A673 (cell line): Measurements from ENCODE around the gene NFILZ. TPM values are rescaled to one million over a fixed set of nuclear protein-coding genes. Genes with fewer than 3 reads are reported as not detected.

Experiments used
- BruUV-seq: library from RNA; stranded (reverse); fragments of 400-500 nt; replicated peaks from 2 replicates; lab custom pipeline; 2021; lab: Mats Ljungman, UMichigan
- CTCF ChIA-PET: fragments of 300-600 bp; sonication (Branson Sonifier 250); formaldehyde crosslinking; loops from one replicate; lab custom pipeline; 2022; ENCODE audit warnings: antibody characterized with exemption; lab: Charles Lee
- POLR2A ChIA-PET: fragments of 300-600 bp; sonication (Branson Sonifier 250); formaldehyde crosslinking; loops from one replicate; lab custom pipeline; 2022; ENCODE audit warnings: antibody characterized with exemption; ENCODE audit not compliant: low non-redundant PET; lab: Charles Lee
- DNase-seq: peaks from one replicate; pipeline ENCODE4 v3.0.0-alpha.2; 2015; ENCODE audit warnings: low spot score
- H3K27ac ChIP-seq: fragments of 200-600 bp; sonication (generic); 2 replicates; pipeline ENCODE4 v1.5.1; 2016; ENCODE audit warnings: mixed run types, low read depth, mild to moderate bottlenecking, mixed read lengths, antibody characterized with exemption, low read length; ENCODE audit not compliant: poor library complexity, severe bottlenecking
- H3K27me3 ChIP-seq: fragments of 200-600 bp; sonication (generic); replicated peaks from 2 replicates; pipeline ENCODE4 v1.6.1; 2017; ENCODE audit warnings: mixed run types, low read depth, mild to moderate bottlenecking, mixed read lengths, antibody characterized with exemption, low read length; ENCODE audit not compliant: insufficient read depth, poor library complexity
- H3K36me3 ChIP-seq: fragments of 200-600 bp; sonication (generic); 2 replicates; pipeline ENCODE4 v1.6.1; 2016; ENCODE audit warnings: mixed run types, mild to moderate bottlenecking, mixed read lengths, antibody characterized with exemption, low read length; ENCODE audit not compliant: insufficient read depth, poor library complexity, severe bottlenecking
- H3K4me1 ChIP-seq: fragments of 200-600 bp; sonication (generic); 2 replicates; pipeline ENCODE4 v1.6.1; 2017; ENCODE audit warnings: mixed run types, mild to moderate bottlenecking, mixed read lengths, antibody characterized with exemption, low read length; ENCODE audit not compliant: insufficient read depth, poor library complexity, severe bottlenecking
- H3K4me3 ChIP-seq: fragments of 200-600 bp; sonication (generic); 2 replicates; pipeline ENCODE4 v1.5.1; 2016; ENCODE audit warnings: low read depth, mixed run types, mild to moderate bottlenecking, mixed read lengths, low read length; ENCODE audit not compliant: poor library complexity, severe bottlenecking
- H3K9me3 ChIP-seq: fragments of 200-600 bp; sonication (generic); 2 replicates; pipeline ENCODE4 v1.6.1; 2016; ENCODE audit warnings: mixed run types, low read depth, mild to moderate bottlenecking, mixed read lengths, antibody characterized with exemption, low read length; ENCODE audit not compliant: poor library complexity, severe bottlenecking
- CTCF ChIP-seq: fragments of 300-800, 200-600 bp; sonication (generic); conservative IDR thresholded peaks from 2 replicates; pipeline ENCODE4 v1.5.1; 2017; ENCODE audit warnings: low read depth, mild to moderate bottlenecking, antibody characterized with exemption, low read length, moderate library complexity, mixed read lengths
- EZH2 ChIP-seq: fragments of 200-600 bp; sonication (generic); IDR thresholded peaks from 2 replicates; pipeline ENCODE4 v1.6.1; 2017; ENCODE audit warnings: borderline replicate concordance, low read depth, mild to moderate bottlenecking, mixed read lengths, antibody characterized with exemption, low read length; ENCODE audit not compliant: poor library complexity, severe bottlenecking
- intact Hi-C: fragments of 100-400 bp; cut with micrococcal nuclease; formaldehyde crosslinking; loops from one replicate; pipeline ENCODE4 v1.10.0; 2022; ENCODE audit not compliant: unreplicated experiment
- total RNA-seq: library from RNA; stranded (reverse); gene quantifications from 2 replicates; pipeline ENCODE4 v1.2.3, GENCODE V29; 2021

NFILZ gene
- total RNA-seq, 1 experiment from 2014 or later: not detected

GRCh38 chr19:8662263-8662662 is 31.8 kb downstream of the NFILZ start:
- Histone ChIP-seq H3K27ac (no peak overlapping the region), H3K27me3 (no peaks in the 10 kb centered on the region), H3K9me3 (no peaks in the 10 kb centered on the region), H3K4me3 (no peak overlapping the region), H3K36me3 (no peaks in the 10 kb centered on the region), H3K4me1 (peaks cover 8% of the 10 kb centered on the region)
- DNase-seq: no peak
- no peak for TF ChIP-seq CTCF
- no peak for TF ChIP-seq EZH2
- ChIA-PET POLR2A (no interaction called here), CTCF (no interaction called here)
- intact Hi-C loops: no loop called here
- no TSS peak for BruUV-seq

GRCh38 chr19:8663920-8664670 is 33.7 kb downstream of the NFILZ start:
- Histone ChIP-seq H3K27ac (no peak overlapping the region), H3K4me1 (peaks cover 8% of the 10 kb centered on the region), H3K27me3 (no peaks in the 10 kb centered on the region), H3K4me3 (no peak overlapping the region), H3K36me3 (no peaks in the 10 kb centered on the region), H3K9me3 (no peaks in the 10 kb centered on the region)
- intact Hi-C loops: no loop called here
- DNase-seq: peak; percentile 30
- POLR2A ChIA-PET: no interaction called here
- CTCF ChIA-PET: interaction anchor here (1.0 kb wide), 1 partner anchor 30 kb away, joined by 3 read pairs; no protein-coding TSS in a partner anchor
- BruUV-seq: no TSS peak
- TF ChIP-seq CTCF (no peak), EZH2 (no peak)

GRCh38 chr19:8664671-8665057 is 34.2 kb downstream of the NFILZ start:
- Histone ChIP-seq H3K9me3 (no peaks in the 10 kb centered on the region), H3K27me3 (no peaks in the 10 kb centered on the region), H3K36me3 (no peaks in the 10 kb centered on the region), H3K4me3 (no peak overlapping the region), H3K4me1 (peaks cover 8% of the 10 kb centered on the region), H3K27ac (no peak overlapping the region)
- no TSS peak for BruUV-seq
- DNase-seq: no peak
- POLR2A ChIA-PET: no interaction called here
- intact Hi-C loops: no loop called here
- CTCF ChIA-PET: interaction anchor here (1.0 kb wide), 1 partner anchor 30 kb away, joined by 3 read pairs; no protein-coding TSS in a partner anchor
- TF ChIP-seq CTCF (no peak), EZH2 (no peak)
